Measurements from ENCODE around the gene RBM42. TPM values are rescaled to one million over a fixed set of nuclear protein-coding genes. Genes with fewer than 3 reads are reported as not detected.

RBM42 gene
- total and polyA plus RNA-seq, 2 experiments from 2014 or later, result 74.7 to 82.5 TPM

GRCh38 chr19:35643255-35644205, 14.7 kb downstream of the RBM42 start:
- H3K4me2 ChIP-seq (ENCODE audit: unreplicated experiment), result peak overlapping the region; percentile 94
- peak; percentile 78 for DNase-seq
- no peaks in the 10 kb centered on the region for H4K20me1 ChIP-seq (ENCODE audit: insufficient read depth)
- peak overlapping the region; percentile 56 for H3K9ac ChIP-seq
- H2AFZ ChIP-seq, result peak overlapping the region; percentile 96
- H3K36me3 ChIP-seq (ENCODE audit: low read depth), result no peaks in the 10 kb centered on the region
- TF ChIP-seq EZH2phosphoT487 (IDR thresholded peaks at IDR 0.05; ENCODE audit: insufficient read depth, low read depth) (no peak), EZH2 (IDR thresholded peaks at IDR 0.05; ENCODE audit: insufficient read depth, poor library complexity, severe bottlenecking) (no peak)
- H3K9me2 ChIP-seq (ENCODE audit: insufficient read depth), result no peaks in the 10 kb centered on the region
- in situ Hi-C loops (cut with MboI), result no loop called here
- WGBS, 2 experiments (ENCODE audit: low coverage in 1 of 2, low lambda C conversion rate in 2 of 2, missing lambda C conversion rate in 2 of 2), result 2% methylated on average over 54 to 62 of the region's 69 CpGs
- no peaks in the 10 kb centered on the region for H3K9me3 ChIP-seq (ENCODE audit: low read depth)
- H3K4me3 ChIP-seq, result peak overlapping the region; percentile 73
- no peaks in the 10 kb centered on the region for H3K27me3 ChIP-seq (replicated peaks; ENCODE audit: insufficient read depth)
- H3K4me1 ChIP-seq (ENCODE audit: insufficient read depth), result no peaks in the 10 kb centered on the region
- peaks cover 4% of the 10 kb centered on the region for H3K79me2 ChIP-seq (ENCODE audit: insufficient read depth)
- H3K27ac ChIP-seq, result 0 out of 2 replicates have a peak overlapping the region, but pooled peaks have one; percentile 25
- H3F3A ChIP-seq (ENCODE audit: insufficient read depth), result peaks cover 9% of the 10 kb centered on the region; the same call in 1 of the 2 replicates

DNA sequence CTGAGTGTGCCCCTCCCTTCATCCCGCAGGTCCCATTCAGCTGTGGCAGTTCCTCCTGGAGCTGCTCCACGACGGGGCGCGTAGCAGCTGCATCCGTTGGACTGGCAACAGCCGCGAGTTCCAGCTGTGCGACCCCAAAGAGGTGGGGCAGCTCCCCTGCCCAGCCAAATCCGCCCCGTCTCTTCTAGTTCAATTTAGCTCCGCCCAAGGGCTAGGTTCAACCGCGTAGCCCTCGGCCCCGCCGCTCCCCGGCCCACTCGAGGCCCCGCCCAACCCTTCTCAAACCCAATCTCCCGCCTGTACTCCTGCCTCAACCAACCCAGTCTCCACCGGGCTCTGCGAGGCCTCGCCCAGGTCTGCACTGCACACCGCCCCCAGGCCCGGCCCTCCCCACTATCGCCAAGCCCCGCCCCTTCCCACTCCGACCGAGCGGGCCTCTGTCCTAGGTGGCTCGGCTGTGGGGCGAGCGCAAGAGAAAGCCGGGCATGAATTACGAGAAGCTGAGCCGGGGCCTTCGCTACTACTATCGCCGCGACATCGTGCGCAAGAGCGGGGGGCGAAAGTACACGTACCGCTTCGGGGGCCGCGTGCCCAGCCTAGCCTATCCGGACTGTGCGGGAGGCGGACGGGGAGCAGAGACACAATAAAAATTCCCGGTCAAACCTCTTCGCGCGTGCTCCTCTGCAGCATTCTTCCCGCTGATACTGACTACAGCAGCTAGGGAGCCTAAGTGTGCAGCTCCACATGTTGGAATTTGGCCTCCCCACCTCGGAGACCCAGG, 15.6 kb downstream of the RBM42 start:
- H3K4me1 ChIP-seq (ENCODE audit: insufficient read depth), result peaks cover 3% of the 10 kb centered on the region
- peak overlapping the region; percentile 94 for H3K4me2 ChIP-seq (ENCODE audit: unreplicated experiment)
- peak overlapping the region; percentile 73 for H3K4me3 ChIP-seq
- 0 out of 2 replicates have a peak, but pooled peaks cover 6% of the 10 kb centered on the region for H3F3A ChIP-seq (ENCODE audit: insufficient read depth)
- no peaks in the 10 kb centered on the region for H4K20me1 ChIP-seq (ENCODE audit: insufficient read depth)
- peaks cover 13% of the 10 kb centered on the region for H3K79me2 ChIP-seq (ENCODE audit: insufficient read depth)
- in situ Hi-C loops (cut with MboI), result no loop called here
- TF ChIP-seq EZH2 (IDR thresholded peaks at IDR 0.05; ENCODE audit: insufficient read depth, poor library complexity, severe bottlenecking) (no peak), EZH2phosphoT487 (IDR thresholded peaks at IDR 0.05; ENCODE audit: insufficient read depth, low read depth) (no peak)
- H3K27me3 ChIP-seq (replicated peaks; ENCODE audit: insufficient read depth), result no peaks in the 10 kb centered on the region
- peak; percentile 93 for DNase-seq
- WGBS, 2 experiments (ENCODE audit: low coverage in 1 of 2, low lambda C conversion rate in 2 of 2, missing lambda C conversion rate in 2 of 2), result 1 to 2% methylated on average over 29 to 60 of the region's 60 CpGs
- H3K9ac ChIP-seq, result peak overlapping the region; percentile 56
- no peaks in the 10 kb centered on the region for H3K9me3 ChIP-seq (ENCODE audit: low read depth)
- 0 out of 2 replicates have a peak overlapping the region, but pooled peaks have one; percentile 25 for H3K27ac ChIP-seq
- peak overlapping the region; percentile 96 for H2AFZ ChIP-seq
- no peaks in the 10 kb centered on the region for H3K36me3 ChIP-seq (ENCODE audit: low read depth)
- H3K9me2 ChIP-seq (ENCODE audit: insufficient read depth), result no peaks in the 10 kb centered on the region

GRCh38 chr19:35644987-35645679, 16.3 kb downstream of the RBM42 start:
- Histone ChIP-seq H3K9ac (peak overlapping the region; percentile 34; the same call in 1 of the 2 replicates), H2AFZ (peak overlapping the region; percentile 96), H3K36me3 (ENCODE audit: low read depth) (no peaks in the 10 kb centered on the region), H3K9me2 (ENCODE audit: insufficient read depth) (no peaks in the 10 kb centered on the region), H3K4me1 (ENCODE audit: insufficient read depth) (peaks cover 8% of the 10 kb centered on the region), H3F3A (ENCODE audit: insufficient read depth) (no peaks in the 10 kb centered on the region), H3K4me3 (peak overlapping the region; percentile 73), H3K4me2 (ENCODE audit: unreplicated experiment) (peak overlapping the region; percentile 94), H3K27ac (0 out of 2 replicates have a peak overlapping the region, but pooled peaks have one; percentile 25), H4K20me1 (ENCODE audit: insufficient read depth) (no peaks in the 10 kb centered on the region), H3K9me3 (ENCODE audit: low read depth) (no peaks in the 10 kb centered on the region), H3K79me2 (ENCODE audit: insufficient read depth) (peaks cover 20% of the 10 kb centered on the region), H3K27me3 (replicated peaks; ENCODE audit: insufficient read depth) (no peaks in the 10 kb centered on the region)
- DNase-seq, result peak; percentile 69
- WGBS, 2 experiments (ENCODE audit: low coverage in 1 of 2, low lambda C conversion rate in 2 of 2, missing lambda C conversion rate in 2 of 2), result 16 to 20% methylated on average over 16 to 19 of the region's 20 CpGs
- in situ Hi-C loops (cut with MboI), result no loop called here
- TF ChIP-seq EZH2 (IDR thresholded peaks at IDR 0.05; ENCODE audit: insufficient read depth, poor library complexity, severe bottlenecking) (no peak), EZH2phosphoT487 (IDR thresholded peaks at IDR 0.05; ENCODE audit: insufficient read depth, low read depth) (no peak)
